Transverse colon (tissue), 4 donors: ENCODE measurements around the gene JAG1.

ENCODE experiments used
- CTCF ChIP-seq, 5 experiments: fragments of 200-600 bp in 3 of 5; fragments of 450-650 bp in 2 of 5; sonication (generic) in 3 of 5; IDR thresholded peaks; 1 replicate in 2 of 5; 2 replicates in 3 of 5; pipeline ENCODE4 v1.5.1; 2016 to 2017; ENCODE audit warnings: antibody characterized with exemption in 5 of 5, inconsistent platforms in 3 of 5, mild to moderate bottlenecking in 2 of 5, moderate library complexity in 1 of 5
- EP300 ChIP-seq: sonication (generic); formaldehyde crosslinking; IDR thresholded peaks from one replicate; pipeline ENCODE4 v1.6.1; 2017; ENCODE audit warnings: antibody characterized with exemption, low read depth
- POLR2A ChIP-seq: fragments of 450-650 bp; IDR thresholded peaks from one replicate; pipeline ENCODE4 v1.6.1; 2016; ENCODE audit warnings: antibody characterized with exemption, mild to moderate bottlenecking, moderate library complexity
- POLR2AphosphoS5 ChIP-seq, 3 donors: sonication (generic); formaldehyde crosslinking; IDR thresholded peaks; one replicate each; pipeline ENCODE4 v1.6.1; 2016; ENCODE audit warnings: antibody characterized with exemption in 3 of 3

- peak in 1 of 5 experiments; percentile 0 for TF ChIP-seq CTCF (IDR thresholded peaks at IDR 0.05)
- TF ChIP-seq POLR2A: peak; percentile 96
- TF ChIP-seq POLR2AphosphoS5 (IDR thresholded peaks at IDR 0.05): peak; percentile 97 to 99 (median 97)
- no peak for TF ChIP-seq EP300
These were observed at the start of gene JAG1 for GRCh38 chr20:10673842-10674683.
